G401 (cell line): Measurements from ENCODE around the gene PSAP. TPM values are rescaled to one million over a fixed set of nuclear protein-coding genes. Genes with fewer than 3 reads are reported as not detected.
"Not testable (repeated sequence)": the region's sequence is repeated elsewhere in the genome, so short reads cannot be mapped to it uniquely, and the experiment has no call there.

ENCODE experiments used
- DNase-seq: peaks from one replicate; pipeline ENCODE4 v3.0.0-alpha.2; 2015; ENCODE audit warnings: low spot score
- in situ Hi-C: cut with HindIII; loops from 2 replicates; pipeline ENCODE4 v1.10.0; 2016; ENCODE audit warnings: low sequenced_read_pairs, mixed read lengths
- total RNA-seq: library from RNA; depleted of rRNA; stranded (reverse); fragments of >200 nt; shearing (Covaris generic); gene quantifications from 2 replicates; pipeline ENCODE4 v1.2.3, GENCODE V29; 2014; rRNA removed

The PSAP gene
- 582 and 588 TPM in 2 replicates for total RNA-seq

- in situ Hi-C loops: no loop called here
- DNase-seq: peak; percentile 98
These were observed at the start of gene PSAP for GRCh38 chr10:71850743-71851464. PSAP (minus strand) TSS chr10:71851251; CDS start chr10:71851221, 30 bp downstream.

GRCh38 chr10:71900441-71901180 is 49.6 kb upstream of the PSAP start:
- in situ Hi-C loops: no loop called here
- no peak for DNase-seq

- in situ Hi-C loops: no loop called here
- no peak for DNase-seq
These were observed 48.8 kb upstream of the PSAP start for GRCh38 chr10:71899665-71900412.

- DNase-seq, in situ Hi-C loops: not testable (repeated sequence)
These were observed 47.3 kb upstream of the PSAP start for GRCh38 chr10:71898346-71898745.

- in situ Hi-C loops: no loop called here
- DNase-seq: no peak
These were observed 42.9 kb upstream of the PSAP start for GRCh38 chr10:71893920-71894319.

GRCh38 chr10:71893258-71893815 is 42.3 kb upstream of the PSAP start:
- no peak for DNase-seq
- in situ Hi-C loops: no loop called here

- no peak for DNase-seq
- in situ Hi-C loops: no loop called here
These were observed 40.4 kb upstream of the PSAP start for GRCh38 chr10:71891437-71891836.

- DNase-seq: no peak
- in situ Hi-C loops: no loop called here
These were observed 38.4 kb upstream of the PSAP start for GRCh38 chr10:71889388-71889987.

GRCh38 chr10:71888623-71889387 is 37.8 kb upstream of the PSAP start:
- DNase-seq: peak; percentile 68
- in situ Hi-C loops: no loop called here

- no peak for DNase-seq
- in situ Hi-C loops: no loop called here
These were observed 37.2 kb upstream of the PSAP start for GRCh38 chr10:71888248-71888622.

- no peak for DNase-seq
- in situ Hi-C loops: no loop called here
These were observed 36.7 kb upstream of the PSAP start for GRCh38 chr10:71887743-71888142.

GRCh38 chr10:71882813-71883659 is 32.0 kb upstream of the PSAP start:
- DNase-seq: no peak
- in situ Hi-C loops: no loop called here

- in situ Hi-C loops: no loop called here
- DNase-seq: no peak
These were observed 30.8 kb upstream of the PSAP start for GRCh38 chr10:71881647-71882355.

- in situ Hi-C loops, DNase-seq: not testable (repeated sequence)
These were observed 30.2 kb upstream of the PSAP start for GRCh38 chr10:71881307-71881624.

- peak; percentile 96 for DNase-seq
- in situ Hi-C loops: no loop called here
These were observed 29.6 kb upstream of the PSAP start for GRCh38 chr10:71880425-71881306.

- DNase-seq: no peak
- in situ Hi-C loops: no loop called here
These were observed 27.4 kb upstream of the PSAP start for GRCh38 chr10:71878327-71879034.
